Gastrocnemius medialis (tissue), 4 donors: Measurements from ENCODE around the gene POLR3G. TPM values are rescaled to one million over a fixed set of nuclear protein-coding genes. Genes with fewer than 3 reads are reported as not detected.

Source experiments
- ATAC-seq, 2 donors: fragments of 150-250 bp; one replicate each; pipeline ENCODE4 v1.9.1; 2016
- DNase-seq, 2 donors: peaks; one replicate each; pipeline ENCODE4 v3.0.0-alpha.2; 2019
- H3K27ac ChIP-seq, 4 donors: fragments of 200-600 bp; sonication (generic); 1 replicate in 1 of 4; 2 replicates in 3 of 4; pipeline ENCODE4 v1.5.1; 2016 to 2018; ENCODE audit warnings: mild to moderate bottlenecking in 2 of 4, moderate library complexity in 1 of 4
- H3K27me3 ChIP-seq, 3 donors: fragments of 200-600 bp; sonication (generic) in 2 of 3; 1 replicate in 1 of 3; 2 replicates in 2 of 3; pipeline versions ENCODE4 v1.5.1 to v1.6.0; 2016 to 2019; ENCODE audit warnings: mild to moderate bottlenecking in 1 of 3, moderate library complexity in 1 of 3
- H3K36me3 ChIP-seq, 2 donors: fragments of 200-600 bp; sonication (generic) in 1 of 2; one replicate each; pipeline ENCODE4 v1.5.1; 2017 to 2018
- H3K4me1 ChIP-seq, 2 donors: fragments of 200-600 bp; sonication (generic) in 1 of 2; one replicate each; pipeline ENCODE4 v1.5.1; 2016 to 2017; ENCODE audit warnings: mild to moderate bottlenecking in 2 of 2
- H3K4me3 ChIP-seq, 4 donors: fragments of 200-600 bp; sonication (generic) in 3 of 4; 1 replicate in 1 of 4; 2 replicates in 3 of 4; pipeline ENCODE4 v1.5.1; 2016 to 2019; ENCODE audit warnings: mild to moderate bottlenecking in 2 of 4
- H3K9me3 ChIP-seq, 3 donors: fragments of 200-600 bp; sonication (generic) in 2 of 3; 1 replicate in 1 of 3; 2 replicates in 2 of 3; pipeline ENCODE4 v1.5.1; 2016 to 2019
- POLR2A ChIP-seq, 2 donors: fragments of 450-650 bp; IDR thresholded peaks; one replicate each; pipeline ENCODE4 v1.6.1; 2017; ENCODE audit warnings: antibody characterized with exemption in 2 of 2, mild to moderate bottlenecking in 2 of 2, moderate library complexity in 2 of 2
- in situ Hi-C, 4 donors: fragments of 200-750 bp; cut with MboI; loops; one replicate each; pipeline versions ENCODE4 v1.15.0 to v1.8.0; 2017; ENCODE audit warnings: low sequenced_read_pairs in 4 of 4
- intact Hi-C: fragments of 100-400 bp; cut with DNase I; formaldehyde crosslinking; loops from one replicate; pipeline ENCODE4 v1.15.1; 2023; ENCODE audit warnings: low total_unique reads
- total RNA-seq, 4 donors: library from RNA; depleted of rRNA; stranded (reverse); fragments of >200 nt; gene quantifications; one replicate each; pipeline versions ENCODE4 v1.1.0 to v1.2.3, GENCODE V29; 2016
- TF ChIP-seq, protein P1 (sequence below), 5 experiments: fragments of 450-650 bp in 3 of 5; fragments of 200-600 bp in 2 of 5; sonication (generic) in 2 of 5; IDR thresholded peaks in 4 of 5; conservative IDR thresholded peaks in 1 of 5; 1 replicate in 4 of 5; 2 replicates in 1 of 5; pipeline ENCODE4 v1.5.1; 2016 to 2019; ENCODE audit warnings: antibody characterized with exemption in 5 of 5, mild to moderate bottlenecking in 3 of 5, moderate library complexity in 3 of 5

The POLR3G gene
- total RNA-seq, 4 donors from 2014 or later: 0.89 to 5.8 (median 3.7) TPM

DNA sequence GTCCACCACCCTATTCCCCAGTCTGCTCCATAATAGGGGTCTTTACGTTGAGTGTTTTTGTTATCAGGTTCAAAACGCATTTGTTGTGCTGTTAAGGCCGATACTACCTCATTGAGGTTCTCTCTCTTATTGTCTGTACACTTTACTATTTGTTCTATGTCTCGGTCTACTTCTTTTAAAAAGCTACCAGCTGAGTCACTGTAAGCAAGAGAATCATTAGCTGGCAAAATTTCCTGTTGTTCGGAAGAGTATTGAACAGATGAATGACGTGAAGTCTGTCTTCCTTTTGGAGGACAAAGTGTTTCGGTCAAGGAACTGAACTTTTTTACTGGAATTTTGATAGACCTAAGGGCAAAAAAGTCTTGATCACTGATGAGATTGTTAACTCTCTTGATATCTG is 44.4 kb downstream of the POLR3G start:
- no peaks in the 10 kb centered on the region for H3K4me1 ChIP-seq
- in situ Hi-C loops (no loop called here), intact Hi-C loops (no loop called here)
- H3K4me3 ChIP-seq: no peak overlapping the region
- peaks cover 0 to 45% of the 10 kb centered on the region in 2 donors for H3K36me3 ChIP-seq
- no peaks in the 10 kb centered on the region for H3K9me3 ChIP-seq
- H3K27ac ChIP-seq: no peak overlapping the region
- DNase-seq (no peak), ATAC-seq (no peak)
- TF ChIP-seq, protein P1, sequence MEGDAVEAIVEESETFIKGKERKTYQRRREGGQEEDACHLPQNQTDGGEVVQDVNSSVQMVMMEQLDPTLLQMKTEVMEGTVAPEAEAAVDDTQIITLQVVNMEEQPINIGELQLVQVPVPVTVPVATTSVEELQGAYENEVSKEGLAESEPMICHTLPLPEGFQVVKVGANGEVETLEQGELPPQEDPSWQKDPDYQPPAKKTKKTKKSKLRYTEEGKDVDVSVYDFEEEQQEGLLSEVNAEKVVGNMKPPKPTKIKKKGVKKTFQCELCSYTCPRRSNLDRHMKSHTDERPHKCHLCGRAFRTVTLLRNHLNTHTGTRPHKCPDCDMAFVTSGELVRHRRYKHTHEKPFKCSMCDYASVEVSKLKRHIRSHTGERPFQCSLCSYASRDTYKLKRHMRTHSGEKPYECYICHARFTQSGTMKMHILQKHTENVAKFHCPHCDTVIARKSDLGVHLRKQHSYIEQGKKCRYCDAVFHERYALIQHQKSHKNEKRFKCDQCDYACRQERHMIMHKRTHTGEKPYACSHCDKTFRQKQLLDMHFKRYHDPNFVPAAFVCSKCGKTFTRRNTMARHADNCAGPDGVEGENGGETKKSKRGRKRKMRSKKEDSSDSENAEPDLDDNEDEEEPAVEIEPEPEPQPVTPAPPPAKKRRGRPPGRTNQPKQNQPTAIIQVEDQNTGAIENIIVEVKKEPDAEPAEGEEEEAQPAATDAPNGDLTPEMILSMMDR (IDR thresholded peaks at IDR 0.05 in 4 of 5, conservative IDR thresholded peaks at IDR 0.05 in 1 of 5): no peak
- no peak for TF ChIP-seq POLR2A (IDR thresholded peaks at IDR 0.05)
- H3K27me3 ChIP-seq: no peaks in the 10 kb centered on the region

DNA sequence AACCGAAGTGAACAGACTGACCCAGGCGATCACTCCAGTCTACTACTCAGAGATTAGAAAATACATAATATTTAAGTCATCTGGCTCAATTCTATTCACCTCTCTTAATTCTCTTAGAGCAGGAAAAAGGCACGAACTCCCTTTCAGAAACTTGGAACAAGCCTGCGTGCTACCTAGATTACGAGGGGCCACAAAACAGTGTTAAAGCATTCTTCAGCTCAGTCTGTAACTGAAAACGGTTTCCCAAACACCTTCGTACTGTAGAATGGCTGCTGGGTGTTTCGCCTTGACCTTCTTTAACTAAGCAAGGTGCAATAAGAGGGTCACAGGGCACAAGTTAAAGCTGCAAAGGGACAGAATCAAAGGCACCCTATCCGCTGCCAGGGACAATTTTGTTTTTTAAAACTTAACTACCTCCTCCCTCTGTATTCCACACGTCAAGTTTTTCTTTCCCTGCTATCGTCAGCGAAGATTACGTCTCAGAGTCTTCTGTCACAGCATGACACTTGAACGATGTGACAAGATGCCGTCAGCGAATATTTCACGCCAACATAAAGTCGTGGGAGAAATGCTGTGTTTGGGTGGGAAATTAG is 54.0 kb downstream of the POLR3G start:
- Histone ChIP-seq H3K27ac (peak overlapping the region; percentile 92 to 96 (median 95)), H3K9me3 (no peaks in the 10 kb centered on the region), H3K4me1 (peaks cover 24 to 26% of the 10 kb centered on the region in 2 donors), H3K36me3 (peaks cover 0 to 14% of the 10 kb centered on the region in 2 donors), H3K4me3 (peak overlapping the region; percentile 68 to 98 (median 94)), H3K27me3 (peaks cover 0 to 4% (median 0%) of the 10 kb centered on the region in 3 donors)
- TF ChIP-seq, protein P1 (IDR thresholded peaks at IDR 0.05 in 4 of 5, conservative IDR thresholded peaks at IDR 0.05 in 1 of 5): no peak
- no peak for TF ChIP-seq POLR2A (IDR thresholded peaks at IDR 0.05)
- in situ Hi-C loops: loop anchor here in 3 of 4 donors (10.0 to 25.0 kb wide), 3 partner anchors 54 to 124 kb away; partner anchors contain the start of genes CETN3 (in 2 of the 3), MBLAC2 (in 1 of the 3) and POLR3G (in 1 of the 3)
- intact Hi-C loops: loop anchor here (1.0 kb wide), 3 partner anchors 54 to 119 kb away; partner anchors contain the start of genes CETN3, MBLAC2 and POLR3G
- DNase-seq (no peak), ATAC-seq (peak; percentile 15 to 21)

DNA sequence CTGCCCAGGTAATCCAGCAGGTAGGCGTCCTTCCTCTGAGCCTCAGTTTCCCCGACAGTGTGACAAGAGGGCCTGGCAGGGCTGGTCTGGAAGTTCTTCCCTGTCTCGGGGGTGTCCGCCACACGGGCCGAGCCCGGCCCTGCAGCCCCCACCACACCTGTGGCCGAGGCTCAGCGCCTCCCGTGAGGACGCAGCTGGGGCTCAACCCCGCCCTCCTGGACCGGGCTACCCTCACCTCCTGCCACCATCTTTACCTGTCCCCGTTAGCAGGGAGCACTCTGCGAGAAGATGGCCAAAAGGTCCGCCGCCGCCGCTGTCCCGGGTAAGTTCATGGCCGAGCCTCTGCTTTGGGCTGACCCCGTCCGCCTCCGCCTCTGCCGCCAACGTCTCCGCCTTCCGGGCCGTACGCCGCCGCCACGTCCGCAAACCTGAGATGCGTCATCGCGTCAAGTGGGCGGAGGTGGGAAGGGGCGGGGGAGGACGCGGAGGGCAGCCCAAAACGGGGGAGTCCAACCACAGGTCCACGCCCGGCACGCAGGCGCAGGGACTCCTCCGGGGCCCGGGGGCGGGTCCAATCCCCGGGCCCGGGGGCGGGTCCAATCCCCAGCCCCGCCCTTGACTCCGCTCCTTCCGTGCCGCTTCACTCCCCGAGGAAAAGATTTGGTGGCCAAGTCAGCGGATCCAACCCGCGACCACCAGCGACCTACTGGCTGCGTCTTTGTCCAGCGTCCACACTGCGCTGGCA is 54.7 kb downstream of the POLR3G start, which contains the start of gene LYSMD3:
Gene LYSMD3 (minus strand): TSS at position 391 of the 745 bp plus-strand sequence. CDS start 4,295 bp downstream, outside the sequence.
- in situ Hi-C loops: loop anchor here in 3 of 4 donors (10.0 to 25.0 kb wide), 3 partner anchors 55 to 125 kb away; partner anchors contain the start of genes CETN3 (in 2 of the 3), MBLAC2 (in 1 of the 3) and POLR3G (in 1 of the 3)
- DNase-seq (peak; percentile 97), ATAC-seq (peak; percentile 91 to 92)
- intact Hi-C loops: loop anchor here (1.0 kb wide), 3 partner anchors 55 to 120 kb away; partner anchors contain the start of genes CETN3, MBLAC2 and POLR3G
- Histone ChIP-seq H3K9me3 (no peaks in the 10 kb centered on the region), H3K27me3 (peaks cover 0 to 5% (median 0%) of the 10 kb centered on the region in 3 donors), H3K36me3 (peaks cover 0 to 8% of the 10 kb centered on the region in 2 donors), H3K4me1 (peaks cover 24 to 26% of the 10 kb centered on the region in 2 donors), H3K4me3 (peak within 1 kb of the TSS; percentile 68 to 98 (median 94)), H3K27ac (peak within 1 kb of the TSS; percentile 92 to 96 (median 95))
- TF ChIP-seq POLR2A (IDR thresholded peaks at IDR 0.05): peak; percentile 81 to 90
- TF ChIP-seq, protein P1 (IDR thresholded peaks at IDR 0.05 in 4 of 5, conservative IDR thresholded peaks at IDR 0.05 in 1 of 5): no peak

DNA sequence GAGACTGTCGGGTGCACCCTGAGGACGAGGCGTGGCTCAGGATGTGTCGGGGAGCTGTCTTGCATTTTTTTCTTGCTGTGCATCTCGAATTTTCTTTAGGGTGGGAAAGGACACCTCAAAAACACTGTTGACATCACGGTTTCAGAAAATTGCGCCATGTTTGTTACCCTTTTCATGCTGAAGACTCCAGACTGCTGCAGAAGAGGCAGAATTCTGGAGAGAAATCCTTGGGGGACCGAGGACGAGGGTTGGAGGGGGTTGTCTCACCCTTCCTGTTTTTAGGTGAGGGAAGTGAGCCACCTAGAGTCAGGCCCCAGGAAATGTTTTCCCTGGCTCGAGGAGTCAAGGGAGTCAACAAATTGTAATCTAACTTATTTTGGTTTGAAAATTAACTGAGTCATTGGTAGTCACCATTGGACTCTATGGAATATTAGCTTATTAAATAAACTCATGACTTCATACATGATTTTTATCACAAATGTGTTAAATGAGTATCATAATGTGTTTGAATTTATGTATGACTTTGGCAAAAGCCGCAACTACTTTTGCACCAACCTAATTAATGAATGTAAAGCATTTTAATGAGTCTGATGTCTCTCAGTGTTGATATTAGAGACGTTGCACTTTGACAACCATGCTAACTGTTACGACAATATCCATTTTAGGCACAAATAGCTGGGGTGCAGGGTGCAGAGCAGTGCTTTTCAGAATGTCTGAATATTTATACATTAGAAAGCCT is 55.4 kb downstream of the POLR3G start:
- in situ Hi-C loops (loop anchor here (5.0 to 25.0 kb wide), 5 partner anchors 55 to 125 kb away; partner anchors contain the start of genes CETN3 (in 2 of the 4), MBLAC2 (in 1 of the 4) and POLR3G (in 1 of the 4)), intact Hi-C loops (loop anchor here (1.0 kb wide), 3 partner anchors 56 to 121 kb away; partner anchors contain the start of genes CETN3, MBLAC2 and POLR3G)
- no peaks in the 10 kb centered on the region for H3K9me3 ChIP-seq
- peaks cover 0 to under 1% of the 10 kb centered on the region in 2 donors for H3K36me3 ChIP-seq
- peaks cover 0 to 5% (median 0%) of the 10 kb centered on the region in 3 donors for H3K27me3 ChIP-seq
- H3K4me3 ChIP-seq: peak overlapping the region; percentile 68 to 98 (median 94)
- DNase-seq: peak; percentile 41 to 59
- ATAC-seq: peak; percentile 85 to 86
- TF ChIP-seq POLR2A (IDR thresholded peaks at IDR 0.05): no peak
- TF ChIP-seq, protein P1 (IDR thresholded peaks at IDR 0.05 in 4 of 5, conservative IDR thresholded peaks at IDR 0.05 in 1 of 5): peak; percentile 27 to 76 (median 65)
- peak overlapping the region; percentile 92 to 96 (median 95) for H3K27ac ChIP-seq
- peaks cover 24 to 26% of the 10 kb centered on the region in 2 donors for H3K4me1 ChIP-seq
